HG03469 (cell line): ENCODE results near the gene NSUN6.

ENCODE experiments used
- ATAC-seq: cut with Tn5 transposase; IDR thresholded peaks from one replicate; pipeline ENCODE4 v1.9.1; 2021; ENCODE audit warnings: mild to moderate bottlenecking, moderate library complexity, moderate number of reproducible peaks; ENCODE audit not compliant: unreplicated experiment

NSUN6 gene

DNA sequence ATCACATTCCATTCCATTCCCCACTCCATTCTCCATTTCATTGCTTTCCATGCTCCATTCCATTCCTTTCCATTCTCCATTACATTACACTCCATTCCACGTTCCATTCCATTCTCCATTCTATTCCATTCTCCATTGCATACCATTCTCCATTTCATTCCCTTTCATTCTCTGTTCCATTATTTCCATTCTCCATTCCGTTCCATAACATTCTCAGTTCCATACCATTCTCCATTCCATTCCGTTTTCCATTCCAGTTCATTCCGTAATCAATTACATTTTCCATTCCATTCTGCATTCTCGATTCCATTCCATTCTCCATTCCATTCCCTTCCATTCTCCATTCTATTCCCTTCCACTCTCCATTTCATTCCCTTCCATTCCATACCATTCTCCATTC is 86.4 kb downstream of the NSUN6 start:
- no peak for ATAC-seq

DNA sequence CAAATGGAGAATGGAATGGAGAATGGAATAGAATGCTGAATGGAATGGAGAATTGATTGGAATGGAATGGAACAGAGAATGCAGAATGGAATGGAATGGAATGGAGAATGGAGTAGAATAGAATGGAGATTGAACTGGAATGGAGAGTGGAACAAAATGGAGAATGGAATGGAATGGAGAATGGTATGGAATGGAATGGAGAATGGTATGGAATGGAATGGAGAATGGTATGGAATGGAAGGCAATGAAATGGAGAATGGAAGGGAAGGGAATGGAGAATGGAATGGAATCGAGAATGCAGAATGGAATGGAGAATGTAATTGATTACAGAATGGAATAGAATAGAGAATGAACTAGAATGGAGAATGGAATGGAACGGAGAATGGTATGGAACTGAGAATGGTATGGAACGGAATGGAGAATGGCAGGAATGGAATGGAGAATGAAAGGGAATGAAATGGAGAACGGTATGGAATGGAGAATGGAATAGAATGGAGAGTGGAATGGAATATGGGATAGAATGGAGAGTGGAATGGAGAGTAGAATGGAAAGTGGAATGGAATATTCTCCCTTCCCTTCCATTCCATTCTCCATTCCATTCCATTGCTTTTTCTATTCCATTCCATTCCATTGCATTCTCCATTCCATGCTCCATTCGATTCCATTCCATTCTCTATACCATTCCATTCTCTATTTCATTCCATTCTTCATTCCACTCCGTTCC is 88.2 kb downstream of the NSUN6 start:
- ATAC-seq, result no peak

DNA sequence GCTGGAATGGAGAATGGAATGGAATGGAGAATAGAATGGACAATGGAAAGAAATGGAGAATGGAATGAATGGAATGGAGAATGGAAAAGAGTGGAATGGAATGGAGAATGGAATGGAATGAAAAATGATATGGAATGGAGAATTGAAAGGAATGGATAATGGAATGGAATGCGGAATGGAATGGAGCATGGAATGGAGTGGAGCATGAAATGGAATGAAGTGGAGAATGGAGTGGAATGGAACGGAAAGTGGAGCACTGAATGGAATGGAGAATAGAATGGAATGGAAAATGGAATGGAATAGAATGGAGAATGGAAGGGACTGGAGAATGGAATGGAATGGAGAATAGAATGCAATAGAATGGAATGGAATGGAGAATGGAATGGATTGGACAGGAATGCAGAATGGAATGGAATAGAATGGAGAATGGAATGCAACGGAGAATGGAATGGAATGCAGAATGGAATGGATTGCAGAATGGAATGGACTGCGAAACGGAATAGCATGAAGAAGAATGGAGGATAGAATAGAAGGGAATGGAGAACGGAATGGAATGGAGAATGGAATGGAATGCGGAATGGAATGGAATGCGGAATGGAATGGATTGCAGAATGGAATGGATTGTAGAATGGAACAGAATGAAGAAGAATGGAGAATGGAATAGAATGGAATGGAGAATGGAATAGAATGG is 89.4 kb downstream of the NSUN6 start:
- no peak for ATAC-seq

DNA sequence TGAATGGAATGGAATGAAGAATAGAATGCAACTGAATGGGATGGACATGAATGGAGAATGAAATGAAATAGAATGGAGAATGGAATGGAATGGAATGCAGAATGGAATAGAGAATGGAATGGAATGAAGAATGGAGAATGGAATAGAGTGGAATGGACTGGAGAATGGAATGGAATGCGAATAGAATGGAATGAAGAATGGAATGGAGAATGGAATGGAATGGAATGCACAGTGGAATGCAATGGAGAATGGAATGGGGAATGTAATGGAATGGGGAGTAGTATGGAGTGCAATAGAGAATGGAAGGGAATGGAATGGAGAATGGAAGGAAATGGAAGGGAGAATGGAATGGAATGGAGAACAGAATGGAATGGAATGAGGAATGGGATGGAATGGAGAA is 93.4 kb downstream of the NSUN6 start:
- ATAC-seq, result no peak

DNA sequence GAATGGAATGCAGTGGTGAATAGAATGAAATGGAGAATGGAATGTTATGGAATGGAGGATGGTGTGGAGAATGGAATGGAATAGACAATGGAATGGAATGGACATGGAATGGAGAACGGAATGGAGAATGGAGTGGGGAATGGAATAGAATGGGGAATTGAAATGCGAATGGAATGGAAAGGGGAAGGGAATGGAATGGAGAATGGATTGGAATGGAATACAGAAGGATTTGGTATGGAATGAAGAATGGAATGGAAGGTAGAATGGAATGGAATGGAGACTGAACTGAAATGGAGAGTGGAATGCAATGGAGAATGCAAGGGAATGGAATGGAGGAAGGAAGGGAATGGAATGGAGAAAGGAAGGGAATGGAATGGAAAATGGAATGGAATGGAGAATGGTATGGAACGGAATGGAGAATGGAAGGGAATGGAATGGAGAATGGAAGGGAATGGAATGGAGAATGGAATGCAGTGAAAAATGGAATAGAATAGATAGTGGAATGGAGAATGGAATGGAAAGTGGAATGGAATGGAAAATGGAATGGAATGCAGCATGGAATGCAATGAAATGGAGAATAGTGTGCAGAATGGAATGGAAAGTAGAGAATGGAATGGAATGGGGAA is 94.8 kb downstream of the NSUN6 start:
- ATAC-seq, result no peak

DNA sequence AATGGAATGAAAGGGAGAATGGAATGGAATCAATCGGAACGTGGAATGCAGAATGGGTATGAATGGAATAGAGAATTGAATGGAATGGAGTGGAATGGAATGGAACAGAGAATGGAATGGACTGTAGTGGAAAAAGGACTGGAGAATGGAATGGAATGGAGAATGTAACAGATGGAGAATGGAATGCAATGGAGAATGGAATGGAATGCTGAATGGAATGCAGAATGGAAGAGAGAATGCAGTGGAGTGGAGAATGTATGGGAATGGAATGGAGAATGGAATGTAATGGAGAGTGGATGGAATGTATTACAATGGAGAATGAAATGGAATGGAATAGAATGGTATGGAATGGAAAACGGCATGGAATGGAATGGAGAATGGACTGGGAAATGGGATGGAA is 96.9 kb downstream of the NSUN6 start:
- ATAC-seq, result no peak

DNA sequence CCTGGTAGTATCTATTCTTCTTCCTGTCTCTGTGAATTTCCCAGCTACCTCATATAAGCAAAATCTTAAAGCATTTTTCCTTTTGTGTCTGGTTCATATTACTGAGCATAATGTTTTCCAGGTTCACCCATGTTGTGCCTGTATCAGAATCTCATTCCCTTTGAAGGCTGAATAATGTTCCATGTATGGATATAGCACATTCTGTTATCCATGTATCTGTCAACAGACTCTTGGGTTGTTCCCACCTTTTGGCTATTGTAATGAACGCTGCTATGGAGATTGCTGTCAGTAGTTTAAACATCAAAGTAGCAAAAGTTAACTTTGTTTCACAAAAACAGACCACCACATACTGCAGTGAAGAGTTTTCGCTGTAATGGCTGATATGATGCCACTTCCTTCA is 99.9 kb downstream of the NSUN6 start:
- ATAC-seq, result no peak

DNA sequence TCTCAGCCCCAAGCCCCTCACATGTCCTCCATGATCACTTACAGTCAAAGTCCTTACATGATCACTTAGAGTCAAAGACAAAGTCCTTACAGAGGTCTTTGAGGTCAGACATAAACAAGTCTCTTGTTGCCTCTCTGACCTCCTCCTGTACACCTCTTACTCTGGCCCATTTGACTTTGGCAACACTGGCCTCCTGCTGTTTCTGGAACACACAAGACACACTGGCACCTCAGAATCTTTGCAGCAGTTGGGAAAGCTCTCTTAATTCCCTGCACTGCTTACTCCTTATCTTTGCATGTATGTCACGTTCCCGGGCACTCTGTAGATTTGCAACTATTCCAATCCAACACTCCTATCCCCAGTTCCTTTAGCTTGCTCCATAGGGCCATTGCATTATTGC is 102.3 kb downstream of the NSUN6 start:
- no peak for ATAC-seq

DNA sequence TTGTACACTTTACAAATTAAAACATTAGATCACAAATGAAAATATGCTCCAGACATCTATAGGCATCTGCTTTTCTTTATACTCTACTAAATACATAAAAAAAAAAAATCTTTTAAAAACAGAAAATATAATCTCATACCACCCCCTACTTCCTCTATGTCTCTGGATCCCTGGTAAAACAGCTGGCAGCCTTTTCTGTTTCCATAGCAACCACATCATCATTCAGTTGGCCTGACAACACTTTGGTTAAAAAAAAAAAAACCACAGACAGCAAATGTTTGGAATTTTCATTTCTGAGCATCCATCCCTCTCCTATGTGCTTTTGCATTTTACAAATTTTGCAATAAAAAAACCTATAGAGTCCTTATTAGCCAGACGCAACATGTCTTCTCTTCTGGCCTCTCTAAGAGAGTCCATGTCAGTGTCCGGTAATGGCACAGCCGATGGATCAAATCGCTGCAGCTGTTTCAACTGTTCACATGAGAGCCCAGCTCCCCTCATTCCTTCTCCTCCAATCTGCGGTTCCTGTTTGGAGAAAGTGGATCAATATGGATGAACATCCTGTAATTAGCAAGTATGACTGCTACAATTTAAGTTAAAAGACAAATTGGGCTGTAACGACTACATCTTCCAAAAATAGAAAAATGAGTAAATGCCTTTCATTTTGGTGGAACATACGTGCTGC is 105.6 kb downstream of the NSUN6 start:
- no peak for ATAC-seq

DNA sequence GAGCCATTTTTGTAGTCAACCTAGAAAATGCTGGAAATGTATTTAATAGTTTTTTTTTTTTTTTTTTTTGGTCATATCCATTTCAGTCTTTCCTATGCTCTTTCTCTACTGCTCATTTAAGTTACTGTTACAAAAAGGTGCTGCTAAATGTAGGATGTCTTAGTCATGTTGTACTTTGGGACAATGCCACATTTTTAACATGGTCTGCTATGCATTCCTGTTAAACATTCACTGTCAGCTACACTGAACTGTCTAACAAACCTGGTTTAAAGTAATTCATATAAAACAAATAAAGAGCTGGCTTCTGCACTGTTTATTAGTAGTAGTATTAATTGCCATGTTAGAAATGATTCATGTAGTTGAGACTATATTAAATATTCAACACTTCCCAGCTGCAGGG is 108.6 kb downstream of the NSUN6 start:
- ATAC-seq, result no peak

DNA sequence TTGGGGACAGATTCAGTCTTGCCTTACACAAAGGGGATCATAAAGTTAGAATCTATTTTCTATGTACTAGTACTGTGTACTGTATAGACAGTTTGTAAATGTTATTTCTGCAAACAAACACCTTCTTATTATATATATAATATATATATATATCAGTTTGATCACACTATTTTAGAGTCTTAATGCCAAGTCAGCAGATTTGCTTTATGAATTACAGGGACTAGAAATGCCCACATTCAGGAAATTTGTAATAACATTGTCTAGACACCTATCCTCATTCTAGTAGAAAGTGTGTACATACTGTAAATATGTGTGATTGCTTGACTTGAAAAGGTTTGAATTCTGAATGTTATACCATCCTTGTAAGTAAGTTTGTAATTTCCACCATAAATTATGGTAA is 111.2 kb downstream of the NSUN6 start:
- no peak for ATAC-seq

DNA sequence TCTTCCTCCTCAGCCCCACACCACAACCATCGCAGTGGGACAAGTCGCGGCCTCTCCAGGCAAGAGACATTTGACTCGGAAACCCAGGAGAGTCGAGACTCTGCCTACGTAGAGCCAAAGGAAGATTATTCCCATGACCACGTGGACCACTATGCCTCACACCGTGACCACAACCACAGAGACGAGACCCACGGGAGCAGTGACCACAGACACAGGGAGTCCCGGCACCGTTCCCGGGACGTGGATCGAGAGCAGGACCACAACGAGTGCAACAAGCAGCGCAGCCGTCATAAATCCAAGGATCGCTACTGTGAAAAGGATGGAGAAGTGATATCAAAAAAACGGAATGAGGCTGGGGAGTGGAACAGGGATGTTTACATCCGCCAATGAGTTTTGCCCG is 112.1 kb downstream of the NSUN6 start:
- no peak for ATAC-seq

DNA sequence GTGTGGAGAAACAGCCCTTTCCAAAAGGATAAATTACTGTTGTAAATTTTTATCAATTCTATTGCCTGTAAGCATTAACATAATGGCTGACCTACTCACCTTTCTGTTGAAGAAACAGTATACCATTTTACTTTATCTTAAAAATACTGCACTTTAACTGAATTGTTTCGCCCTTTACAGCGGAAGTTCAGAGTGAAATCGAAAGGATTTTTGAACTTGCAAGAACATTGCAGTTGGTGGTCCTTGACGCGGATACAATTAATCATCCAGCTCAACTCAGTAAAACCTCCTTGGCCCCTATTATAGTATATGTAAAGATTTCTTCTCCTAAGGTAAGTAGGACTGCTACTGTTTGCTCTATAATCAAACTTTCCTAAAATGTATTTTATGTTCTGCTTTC is 117.5 kb downstream of the NSUN6 start:
- ATAC-seq, result no peak

DNA sequence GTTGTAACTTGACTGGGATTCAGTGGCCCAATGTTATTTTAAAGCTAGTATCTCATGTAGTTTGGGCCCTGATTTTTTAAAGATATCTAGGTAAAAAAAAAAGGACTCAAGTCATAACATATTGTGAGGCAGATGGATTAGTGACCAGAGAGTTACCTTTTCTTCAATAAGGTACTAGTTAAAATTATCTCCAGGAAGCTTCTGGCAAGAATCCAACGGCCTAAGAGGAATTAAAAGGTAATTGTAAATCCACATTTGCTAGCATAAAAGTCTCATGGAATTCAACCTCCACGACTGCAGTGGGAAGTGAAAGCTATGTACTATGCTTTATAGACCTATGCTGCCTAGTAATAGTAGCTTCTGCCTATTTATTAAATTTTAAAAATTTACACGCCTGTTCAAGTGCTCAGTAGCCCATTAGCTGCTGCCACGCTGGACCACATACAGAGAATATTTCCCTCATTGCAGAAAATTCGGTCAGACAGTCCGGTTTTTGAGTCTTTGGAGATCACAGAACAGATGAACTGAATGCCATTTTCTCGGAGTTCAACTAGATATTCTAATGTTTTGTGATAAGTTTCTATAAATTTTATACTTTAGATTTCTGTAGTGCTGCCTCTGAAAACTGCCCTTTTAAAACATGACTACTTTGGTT is 118.4 kb downstream of the NSUN6 start:
- ATAC-seq, result no peak

DNA sequence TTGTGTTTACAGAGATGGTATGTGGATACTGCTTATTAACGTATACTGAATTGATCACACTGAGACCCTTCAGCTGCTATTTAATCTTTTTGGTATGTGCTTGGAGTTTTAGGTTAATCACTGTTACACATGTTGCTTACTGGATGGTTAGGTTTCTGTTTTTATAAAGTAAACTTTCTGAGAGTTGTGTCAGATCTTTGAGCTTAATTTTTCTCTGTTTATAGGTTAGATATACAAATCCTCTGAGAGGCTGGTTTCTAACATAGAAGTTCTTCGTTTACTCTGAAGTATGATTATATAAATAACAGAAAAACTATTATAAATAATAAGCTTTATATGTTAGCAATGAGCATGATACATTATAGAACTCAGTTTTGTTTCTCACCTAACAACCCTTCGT is 123.1 kb downstream of the NSUN6 start:
- no peak for ATAC-seq

DNA sequence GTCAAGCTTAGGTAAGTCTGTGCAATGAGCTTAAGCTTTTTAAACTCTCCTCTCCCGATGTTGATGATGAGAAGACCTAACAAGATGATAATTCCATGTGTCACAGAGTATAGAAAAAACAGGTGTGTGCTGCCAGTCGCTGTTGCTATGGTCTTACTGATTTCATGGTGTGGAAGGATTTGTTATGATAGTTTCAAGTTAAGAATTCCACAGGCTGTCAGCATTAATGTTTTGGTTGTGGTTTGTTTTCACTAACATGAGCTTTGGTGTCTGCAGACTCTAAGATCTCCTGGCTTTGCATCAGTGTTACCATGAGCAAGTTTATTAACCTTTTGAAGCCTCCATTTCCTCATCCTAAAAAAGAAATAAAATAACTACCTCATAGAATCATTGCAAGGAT is 123.7 kb downstream of the NSUN6 start:
- ATAC-seq, result no peak

DNA sequence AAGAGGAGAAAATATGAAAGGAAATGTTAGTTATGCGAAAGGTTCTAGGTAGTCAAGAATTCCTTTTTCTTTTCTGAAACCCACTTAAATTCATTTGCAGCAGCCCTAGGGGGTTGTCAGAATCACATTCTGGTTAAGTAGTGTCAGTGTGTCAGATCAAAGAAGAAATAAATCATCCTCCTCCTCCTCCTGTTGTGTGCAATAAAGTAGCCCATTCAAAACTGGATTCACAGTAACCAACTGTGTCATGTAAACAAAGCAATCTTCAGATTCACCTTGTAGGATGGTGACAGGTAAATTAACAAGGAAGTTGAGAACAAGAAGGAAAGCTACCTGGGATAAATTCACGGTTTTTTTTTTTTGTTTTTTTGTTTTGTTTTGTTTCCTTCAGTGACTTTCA is 127.5 kb downstream of the NSUN6 start:
- ATAC-seq, result no peak

DNA sequence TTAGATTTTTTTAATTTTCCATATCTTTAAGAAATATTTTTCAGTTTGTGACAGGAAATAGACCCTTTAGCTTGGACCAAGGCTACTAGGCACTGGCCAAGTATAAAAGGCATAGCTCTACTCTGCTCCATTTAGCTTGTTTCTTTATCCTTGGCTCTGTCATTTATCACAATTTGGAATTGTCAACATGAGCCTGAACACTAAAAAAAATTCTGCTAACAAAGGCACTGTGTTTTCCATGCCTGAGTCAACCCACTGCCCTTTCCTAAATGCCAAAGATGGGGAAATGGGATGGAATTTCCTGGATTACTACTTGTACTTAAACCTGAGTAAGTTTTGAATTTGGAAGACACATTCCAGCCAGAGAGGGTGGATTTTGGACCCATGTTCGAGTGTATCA is 128.4 kb downstream of the NSUN6 start:
- ATAC-seq, result no peak

DNA sequence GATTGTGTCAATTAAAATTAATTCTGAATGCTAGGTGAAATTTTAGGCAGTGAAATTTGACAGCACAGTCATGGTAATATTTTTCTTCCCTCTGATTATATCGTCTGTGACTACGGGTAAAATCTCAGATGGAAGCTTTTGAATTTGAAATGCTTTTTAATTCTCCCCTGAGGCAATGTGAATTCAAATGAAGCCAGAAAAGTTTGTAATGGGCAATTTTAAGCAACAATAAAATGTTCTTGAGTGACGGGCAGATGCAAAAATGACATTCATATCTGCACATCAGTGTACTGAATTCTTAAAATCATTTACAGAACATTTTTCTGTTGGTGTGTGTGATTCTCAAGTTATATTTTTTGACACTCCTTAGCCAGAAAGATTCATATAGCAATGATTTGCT is 134.5 kb downstream of the NSUN6 start:
- ATAC-seq, result no peak

DNA sequence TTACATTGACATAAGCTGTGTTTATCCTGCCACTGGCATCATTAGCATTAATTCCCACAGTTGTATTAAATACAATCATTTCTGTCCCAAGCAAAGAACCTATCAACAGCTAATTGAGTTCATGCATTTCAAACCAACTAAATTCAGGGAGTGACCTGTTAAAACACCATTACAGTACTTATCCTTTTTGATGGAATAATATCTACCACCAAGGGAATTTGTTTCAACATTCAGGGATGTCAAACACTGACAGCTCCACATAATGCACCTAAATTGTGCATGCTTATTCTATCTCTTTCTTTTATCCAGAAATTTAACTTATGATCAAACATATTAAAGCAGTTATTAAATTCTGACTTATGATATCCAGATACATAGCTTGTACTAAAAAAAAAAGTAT is 136.8 kb downstream of the NSUN6 start:
- no peak for ATAC-seq

DNA sequence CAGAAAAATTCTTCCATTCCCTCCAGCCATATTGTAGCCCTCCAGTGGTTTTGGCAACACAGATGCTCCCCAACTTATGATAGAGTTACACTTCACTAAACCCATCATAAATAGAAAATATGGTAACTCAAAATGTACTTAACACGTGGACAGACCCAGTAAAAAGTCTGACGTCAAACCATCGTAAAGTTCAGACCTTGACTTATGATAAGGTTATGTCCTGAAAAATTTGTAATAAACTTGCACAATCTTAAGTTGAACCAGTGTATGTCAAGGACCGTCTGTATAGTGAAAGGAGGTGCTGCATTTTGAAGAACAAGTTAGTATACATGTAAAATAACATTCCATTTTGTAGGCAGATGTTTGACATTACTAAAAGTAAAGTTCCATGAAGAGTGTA is 142.8 kb downstream of the NSUN6 start:
- no peak for ATAC-seq
